ENCODE data around the gene L3MBTL3. TPM values are rescaled to one million over a fixed set of nuclear protein-coding genes. Genes with fewer than 3 reads are reported as not detected.

Gene L3MBTL3
- total and polyA plus RNA-seq, 2 donors = 5.9 to 15.1 TPM

- 75% methylated on average over 2 of the region's 2 CpGs for WGBS
- Histone ChIP-seq H3K27ac (ENCODE audit: low read depth) (no peak overlapping the region), H3K36me3 (ENCODE audit: insufficient read depth) (peaks cover 2% of the 10 kb centered on the region), H3K4me1 (ENCODE audit: insufficient read depth) (no peaks in the 10 kb centered on the region), H3K4me3 (ENCODE audit: low read depth, low read length) (no peak overlapping the region)
- no peak for DNase-seq (ENCODE audit: extremely low spot score)
Measured at GRCh38 chr6:130070326-130070725, 51.9 kb downstream of the L3MBTL3 start.

GRCh38 chr6:130070792-130071191 is 52.4 kb downstream of the L3MBTL3 start:
- no peak overlapping the region for H3K4me3 ChIP-seq (ENCODE audit: low read depth, low read length)
- 84% methylated on average over 6 of the region's 6 CpGs for WGBS

GRCh38 chr6:130075879-130076460 is 57.6 kb downstream of the L3MBTL3 start:
- H3K36me3 ChIP-seq (ENCODE audit: insufficient read depth) = peaks cover 2% of the 10 kb centered on the region
- no peaks in the 10 kb centered on the region for H3K4me1 ChIP-seq (ENCODE audit: insufficient read depth)
- no peak overlapping the region for H3K4me3 ChIP-seq (ENCODE audit: low read depth, low read length)
- 63% methylated on average over 3 of the region's 3 CpGs for WGBS
- no peak overlapping the region for H3K27ac ChIP-seq (ENCODE audit: low read depth)
- no peak for DNase-seq (ENCODE audit: extremely low spot score)

More at GRCh38 chr6:130070792-130071191, 52.4 kb downstream of the L3MBTL3 start:
- Histone ChIP-seq H3K36me3 (ENCODE audit: insufficient read depth) (peaks cover 2% of the 10 kb centered on the region), H3K4me1 (ENCODE audit: insufficient read depth) (no peaks in the 10 kb centered on the region), H3K27ac (ENCODE audit: low read depth) (no peak overlapping the region)
- no peak for DNase-seq (ENCODE audit: extremely low spot score)

GRCh38 chr6:130076512-130076911 is 58.1 kb downstream of the L3MBTL3 start:
- no peak for DNase-seq (ENCODE audit: extremely low spot score)
- no peaks in the 10 kb centered on the region for H3K4me1 ChIP-seq (ENCODE audit: insufficient read depth)
- 72% methylated on average over 2 of the region's 2 CpGs for WGBS
- no peak overlapping the region for H3K27ac ChIP-seq (ENCODE audit: low read depth)
- H3K4me3 ChIP-seq (ENCODE audit: low read depth, low read length) = no peak overlapping the region
- peaks cover 2% of the 10 kb centered on the region for H3K36me3 ChIP-seq (ENCODE audit: insufficient read depth)

GRCh38 chr6:130090796-130091195 is 72.4 kb downstream of the L3MBTL3 start:
- Histone ChIP-seq H3K27ac (ENCODE audit: low read depth) (no peak overlapping the region), H3K36me3 (ENCODE audit: insufficient read depth) (no peaks in the 10 kb centered on the region), H3K4me3 (ENCODE audit: low read depth, low read length) (no peak overlapping the region), H3K4me1 (ENCODE audit: insufficient read depth) (no peaks in the 10 kb centered on the region)
- DNase-seq (ENCODE audit: extremely low spot score) = no peak

- Histone ChIP-seq H3K27ac (ENCODE audit: low read depth) (no peak overlapping the region), H3K36me3 (ENCODE audit: insufficient read depth) (peaks cover 3% of the 10 kb centered on the region), H3K4me3 (ENCODE audit: low read depth, low read length) (no peak overlapping the region), H3K4me1 (ENCODE audit: insufficient read depth) (no peaks in the 10 kb centered on the region)
- DNase-seq (ENCODE audit: extremely low spot score) = no peak
- 87% methylated on average over 1 of the region's 1 CpG for WGBS
Measured at GRCh38 chr6:130093546-130093945, 75.2 kb downstream of the L3MBTL3 start.

- no peak overlapping the region for H3K27ac ChIP-seq (ENCODE audit: low read depth)
- no peak overlapping the region for H3K4me3 ChIP-seq (ENCODE audit: low read depth, low read length)
- WGBS = 83% methylated on average over 4 of the region's 4 CpGs
- no peaks in the 10 kb centered on the region for H3K4me1 ChIP-seq (ENCODE audit: insufficient read depth)
- DNase-seq (ENCODE audit: extremely low spot score) = no peak
- H3K36me3 ChIP-seq (ENCODE audit: insufficient read depth) = peaks cover 3% of the 10 kb centered on the region
Measured at GRCh38 chr6:130098317-130098716, 79.9 kb downstream of the L3MBTL3 start.

- DNase-seq (ENCODE audit: extremely low spot score) = no peak
- WGBS = 96% methylated on average over 3 of the region's 3 CpGs
- no peaks in the 10 kb centered on the region for H3K4me1 ChIP-seq (ENCODE audit: insufficient read depth)
- H3K36me3 ChIP-seq (ENCODE audit: insufficient read depth) = peaks cover 3% of the 10 kb centered on the region
- H3K4me3 ChIP-seq (ENCODE audit: low read depth, low read length) = no peak overlapping the region
- no peak overlapping the region for H3K27ac ChIP-seq (ENCODE audit: low read depth)
Measured at GRCh38 chr6:130099119-130099518, 80.7 kb downstream of the L3MBTL3 start.

- Histone ChIP-seq H3K4me1 (ENCODE audit: insufficient read depth) (no peaks in the 10 kb centered on the region), H3K27ac (ENCODE audit: low read depth) (no peak overlapping the region), H3K36me3 (ENCODE audit: insufficient read depth) (no peaks in the 10 kb centered on the region), H3K4me3 (ENCODE audit: low read depth, low read length) (no peak overlapping the region)
- DNase-seq (ENCODE audit: extremely low spot score) = no peak
- 91% methylated on average over 4 of the region's 4 CpGs for WGBS
Measured at GRCh38 chr6:130105996-130106704, 87.8 kb downstream of the L3MBTL3 start.

- H3K27ac ChIP-seq (ENCODE audit: low read depth) = no peak overlapping the region
- no peaks in the 10 kb centered on the region for H3K36me3 ChIP-seq (ENCODE audit: insufficient read depth)
- no peak overlapping the region for H3K4me3 ChIP-seq (ENCODE audit: low read depth, low read length)
- DNase-seq (ENCODE audit: extremely low spot score) = no peak
- H3K4me1 ChIP-seq (ENCODE audit: insufficient read depth) = no peaks in the 10 kb centered on the region
- 85% methylated on average over 1 of the region's 1 CpG for WGBS
Measured at GRCh38 chr6:130107710-130108109, 89.3 kb downstream of the L3MBTL3 start.

GRCh38 chr6:130111031-130111430 is 92.7 kb downstream of the L3MBTL3 start:
- 91% methylated on average over 1 of the region's 1 CpG for WGBS

GRCh38 chr6:130113201-130113710 is 94.9 kb downstream of the L3MBTL3 start:
- Histone ChIP-seq H3K4me1 (ENCODE audit: insufficient read depth) (no peaks in the 10 kb centered on the region), H3K27ac (ENCODE audit: low read depth) (no peak overlapping the region), H3K36me3 (ENCODE audit: insufficient read depth) (peaks cover 2% of the 10 kb centered on the region), H3K4me3 (ENCODE audit: low read depth, low read length) (no peak overlapping the region)
- WGBS = 91% methylated on average over 2 of the region's 2 CpGs
- no peak for DNase-seq (ENCODE audit: extremely low spot score)

More at GRCh38 chr6:130111031-130111430, 92.7 kb downstream of the L3MBTL3 start:
- H3K27ac ChIP-seq (ENCODE audit: low read depth) = no peak overlapping the region
- H3K4me3 ChIP-seq (ENCODE audit: low read depth, low read length) = no peak overlapping the region
- H3K4me1 ChIP-seq (ENCODE audit: insufficient read depth) = no peaks in the 10 kb centered on the region
- DNase-seq (ENCODE audit: extremely low spot score) = no peak
- peaks cover 2% of the 10 kb centered on the region for H3K36me3 ChIP-seq (ENCODE audit: insufficient read depth)

- DNase-seq (ENCODE audit: extremely low spot score) = no peak
- peaks cover 2% of the 10 kb centered on the region for H3K36me3 ChIP-seq (ENCODE audit: insufficient read depth)
- no peaks in the 10 kb centered on the region for H3K4me1 ChIP-seq (ENCODE audit: insufficient read depth)
- 94% methylated on average over 6 of the region's 6 CpGs for WGBS
- no peak overlapping the region for H3K27ac ChIP-seq (ENCODE audit: low read depth)
- H3K4me3 ChIP-seq (ENCODE audit: low read depth, low read length) = no peak overlapping the region
Measured at GRCh38 chr6:130115036-130115435, 96.7 kb downstream of the L3MBTL3 start.

GRCh38 chr6:130116273-130116672 is 97.9 kb downstream of the L3MBTL3 start:
- H3K4me1 ChIP-seq (ENCODE audit: insufficient read depth) = no peaks in the 10 kb centered on the region
- 87% methylated on average over 4 of the region's 4 CpGs for WGBS
- no peak overlapping the region for H3K4me3 ChIP-seq (ENCODE audit: low read depth, low read length)
- no peak for DNase-seq (ENCODE audit: extremely low spot score)
- no peak overlapping the region for H3K27ac ChIP-seq (ENCODE audit: low read depth)
- peaks cover 3% of the 10 kb centered on the region for H3K36me3 ChIP-seq (ENCODE audit: insufficient read depth)

All from urinary bladder (tissue), 4 donors.